Hepatocyte (in vitro differentiated cells): Measurements from ENCODE around the gene KEAP1.

Experiments used
- CTCF ChIP-seq: fragments of 200-600 bp; sonication (generic); IDR thresholded peaks from 2 replicates; pipeline ENCODE4 v1.5.1; 2016; ENCODE audit warnings: antibody characterized with exemption, mild to moderate bottlenecking; ENCODE audit not compliant: poor library complexity
- EZH2 ChIP-seq: fragments of 200-600 bp; sonication (generic); IDR thresholded peaks from 2 replicates; pipeline ENCODE4 v1.6.1; 2016; ENCODE audit warnings: antibody characterized with exemption, mild to moderate bottlenecking, borderline replicate concordance
- EZH2phosphoT487 ChIP-seq: fragments of 200-600 bp; sonication (generic); IDR thresholded peaks from one replicate; pipeline ENCODE4 v1.6.1; 2018; ENCODE audit warnings: antibody characterized with exemption, mild to moderate bottlenecking, low read depth, moderate library complexity; ENCODE audit not compliant: unreplicated experiment, severe bottlenecking

DNA sequence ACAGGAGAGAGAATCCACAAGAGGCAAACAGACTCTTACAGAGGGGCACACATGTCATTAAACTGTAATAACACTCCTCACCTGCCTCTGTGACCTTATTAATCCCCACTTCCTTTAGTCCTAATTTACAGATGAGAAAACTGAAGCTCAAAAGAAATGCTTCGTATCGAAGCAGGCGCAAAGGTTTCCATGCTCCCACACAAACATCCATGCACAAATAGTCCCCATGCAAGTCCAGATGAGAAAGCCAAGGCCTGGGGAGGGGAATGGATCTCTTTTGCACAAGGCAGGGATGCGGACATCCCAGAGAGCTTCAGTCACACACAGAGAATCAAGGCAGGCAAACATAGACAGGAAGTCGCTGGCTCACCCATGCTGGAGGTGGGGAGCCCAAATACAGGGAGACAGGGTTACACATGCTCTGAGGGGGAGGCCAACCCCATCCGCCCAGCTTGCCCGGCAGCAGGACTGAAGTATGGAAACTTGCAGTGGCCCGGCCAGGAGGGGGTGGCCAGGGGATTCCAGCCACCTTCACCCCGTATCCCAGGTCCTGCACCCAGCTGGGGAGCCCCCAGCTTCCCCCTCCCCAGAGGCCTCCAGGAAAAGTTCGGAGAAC is 13.6 kb upstream of the KEAP1 start:
- TF ChIP-seq CTCF (no peak), EZH2 (no peak), EZH2phosphoT487 (no peak)
